Skin of body (tissue), 2 donors: ENCODE data around the gene NAGS. TPM values are rescaled to one million over a fixed set of nuclear protein-coding genes. Genes with fewer than 3 reads are reported as not detected.
"Not testable (repeated sequence)": the region's sequence is repeated elsewhere in the genome, so short reads cannot be mapped to it uniquely, and the experiment has no call there.

Experiments
- DNase-seq: peaks from one replicate; lab custom pipeline; 2025; lab: John Stamatoyannopoulos, UW
- total RNA-seq: library from RNA; depleted of rRNA; stranded (reverse); fragments of >200 nt; gene quantifications from one replicate; pipeline ENCODE4 v1.2.3, GENCODE V29; 2014

Gene NAGS
- total RNA-seq, 1 donor from 2014 or later = 0.49 TPM

- peak; percentile 86 for DNase-seq
Observed at GRCh38 chr17:44006598-44007345, 2.4 kb downstream of the NAGS start.

GRCh38 chr17:44007346-44008204 is 3.2 kb downstream of the NAGS start:
- DNase-seq = no peak

DNA sequence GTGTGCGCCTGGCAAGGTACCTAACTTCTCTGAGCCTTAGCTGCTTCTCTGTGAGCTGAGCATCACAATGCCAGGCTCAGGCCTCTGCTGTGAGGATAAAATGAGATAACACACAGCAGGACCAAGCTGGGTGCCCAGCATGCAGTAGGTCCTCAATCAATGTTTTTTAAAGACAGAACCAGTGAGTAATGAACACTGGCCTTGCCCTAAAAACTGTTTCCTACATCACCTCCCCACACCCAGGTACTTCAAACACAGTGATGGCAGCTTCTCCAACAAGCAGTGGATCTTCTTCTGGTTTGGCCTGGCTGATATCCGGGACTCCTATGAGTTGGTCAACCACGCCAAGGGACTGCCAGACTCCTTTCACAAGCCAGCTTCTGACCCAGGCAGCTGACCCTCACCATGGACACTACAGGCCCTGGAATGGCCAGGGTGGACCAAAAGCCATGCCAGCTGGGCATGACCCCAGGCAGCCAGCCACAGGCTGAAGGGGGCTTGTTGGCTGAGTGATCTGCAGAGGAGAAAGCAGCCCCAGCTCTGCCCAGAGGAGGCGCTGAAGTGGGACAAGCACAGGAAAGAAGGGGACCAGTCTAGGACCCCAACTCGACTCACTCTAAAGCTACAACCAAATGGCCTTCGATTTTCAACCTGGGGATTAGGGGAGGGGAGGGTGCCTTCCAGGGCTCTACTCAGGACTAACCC is 3.9 kb downstream of the NAGS start:
- DNase-seq = no peak

DNA sequence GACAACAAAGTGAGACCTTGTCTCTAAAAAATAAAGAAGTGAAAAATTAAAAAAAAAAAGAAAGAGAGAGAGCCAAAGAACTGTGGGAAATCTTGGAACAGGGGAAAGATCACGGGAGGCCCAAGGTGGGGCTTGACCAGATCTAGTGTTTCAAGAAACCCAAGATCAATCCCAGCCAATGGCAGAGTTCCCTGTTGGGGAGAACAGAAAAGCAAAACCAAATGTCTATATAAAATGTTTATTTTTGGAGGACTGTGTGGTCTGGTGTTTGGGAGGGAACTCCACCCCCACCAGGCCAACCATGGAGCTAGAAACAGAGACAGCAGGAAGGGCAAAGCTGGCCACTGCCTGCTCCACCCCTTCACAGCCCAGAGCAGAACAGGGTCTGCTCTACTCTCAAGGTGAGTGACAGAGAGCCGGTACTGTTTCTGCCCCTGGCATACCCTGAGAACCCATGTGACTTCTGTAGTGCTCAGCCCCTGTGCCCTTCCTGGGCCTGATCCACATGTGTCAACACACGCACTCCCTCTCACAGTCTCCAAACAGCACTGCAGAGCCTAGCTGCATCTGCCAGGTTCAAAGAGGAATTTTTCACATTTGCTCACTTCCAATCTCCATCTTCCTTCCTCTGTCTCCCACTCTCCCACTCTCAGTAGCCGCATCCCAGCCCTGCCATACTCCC is 6.7 kb downstream of the NAGS start:
- DNase-seq = no peak

GRCh38 chr17:44011876-44012275 is 7.5 kb downstream of the NAGS start:
- DNase-seq = no peak

GRCh38 chr17:44012391-44012790 is 8.0 kb downstream of the NAGS start:
- DNase-seq = no peak

DNA sequence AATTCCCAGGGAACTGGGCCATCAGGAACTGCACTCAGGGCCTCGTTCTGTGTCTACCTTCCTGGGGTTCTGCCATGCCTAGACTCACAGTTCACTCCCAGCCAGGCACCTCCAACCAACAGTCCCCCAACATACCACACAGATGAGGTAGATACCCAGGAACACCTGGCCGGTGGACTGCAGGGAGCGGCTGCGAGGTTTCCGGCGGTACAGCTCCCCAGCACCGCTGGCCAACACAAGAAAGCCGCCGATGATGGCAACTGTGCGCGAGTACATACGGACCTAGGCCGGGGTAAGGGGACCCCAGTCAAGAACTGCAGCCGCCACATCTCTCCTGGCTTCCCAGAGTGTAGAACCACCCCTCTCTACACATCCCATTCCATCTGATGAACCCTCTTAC is 8.5 kb downstream of the NAGS start:
- DNase-seq = no peak

- no peak for DNase-seq
Observed at GRCh38 chr17:44014133-44014436, 9.7 kb downstream of the NAGS start.

GRCh38 chr17:44014437-44015172 is 10.2 kb downstream of the NAGS start, which contains the start of gene TMEM101:
TSS of gene TMEM101 (minus strand) at chr17:44014963. CDS start at chr17:44014952, 11 bp downstream.
- DNase-seq = peak; percentile 93

GRCh38 chr17:44021227-44021626 is 16.8 kb downstream of the NAGS start:
- not testable (repeated sequence) for DNase-seq

DNA sequence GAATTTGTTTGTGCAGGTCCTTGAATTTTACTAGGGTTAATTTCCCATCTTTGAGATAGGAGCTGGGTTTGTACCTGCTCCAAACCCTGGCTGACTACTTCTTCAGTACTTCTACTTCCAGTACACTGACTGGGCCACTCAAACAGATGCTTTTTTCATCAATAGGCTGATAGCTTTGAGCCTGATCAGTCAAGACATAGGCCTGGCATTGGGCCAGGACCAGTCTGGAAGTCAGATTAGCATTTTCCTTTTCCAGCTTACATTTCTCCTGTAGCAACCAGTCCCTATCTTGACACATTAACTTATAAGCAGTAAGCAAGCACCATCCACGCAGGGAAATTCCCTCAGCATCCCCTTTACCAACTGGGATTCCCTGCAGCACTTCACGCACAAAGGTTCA is 17.8 kb downstream of the NAGS start:
- no peak for DNase-seq

GRCh38 chr17:44023545-44024270 is 19.3 kb downstream of the NAGS start:
- DNase-seq = no peak

GRCh38 chr17:44024271-44024663 is 19.8 kb downstream of the NAGS start:
- no peak for DNase-seq

- no peak for DNase-seq
Observed at GRCh38 chr17:44024853-44025252, 20.4 kb downstream of the NAGS start.

DNA sequence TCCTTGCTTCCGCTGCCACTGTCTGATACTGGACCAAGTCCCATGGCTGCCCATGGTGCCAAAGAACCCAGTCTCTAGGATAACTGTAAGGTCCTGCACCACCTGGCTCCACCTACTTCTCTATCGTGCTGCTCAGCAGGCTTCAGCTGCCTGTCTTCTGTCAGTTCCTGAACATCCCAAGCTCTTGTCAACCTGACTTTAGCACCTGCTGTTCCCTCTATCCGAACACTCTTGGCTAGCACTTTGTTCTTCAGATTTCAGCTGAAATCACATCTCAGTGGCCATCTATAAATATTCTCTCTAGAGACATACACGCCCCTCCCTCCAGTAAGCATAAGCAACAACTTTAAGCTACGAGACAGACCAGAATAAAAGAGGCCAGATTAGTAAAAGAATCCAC is 25.3 kb downstream of the NAGS start:
- no peak for DNase-seq

- DNase-seq = no peak
Observed at GRCh38 chr17:44030482-44030881, 26.1 kb downstream of the NAGS start.

DNA sequence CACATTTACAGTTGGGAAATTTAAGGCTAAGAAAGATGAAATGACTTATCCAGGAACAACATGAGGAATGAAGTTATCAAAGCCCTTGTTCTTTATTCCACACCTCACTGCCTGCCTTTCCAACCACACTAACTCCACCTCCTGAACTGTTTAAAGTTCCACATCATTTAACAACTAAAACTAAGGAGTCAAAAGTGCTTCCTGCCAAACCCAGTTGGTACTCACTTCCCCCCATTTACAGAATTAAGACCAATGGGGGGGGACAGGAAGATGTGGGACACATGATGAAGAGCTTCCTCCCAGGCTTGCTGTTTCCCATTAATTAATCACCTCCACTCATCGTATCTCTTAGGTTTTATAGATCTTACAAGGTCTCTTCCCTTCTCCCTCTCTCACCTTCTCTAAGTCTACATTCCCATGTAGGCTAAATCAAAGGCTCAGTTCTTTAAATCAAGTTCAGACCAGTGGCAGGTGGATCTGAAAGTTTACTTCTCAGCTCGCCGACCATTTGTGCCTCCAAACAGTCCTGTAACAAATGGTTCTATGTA is 29.5 kb downstream of the NAGS start:
- DNase-seq = no peak

GRCh38 chr17:44034688-44035087 is 30.3 kb downstream of the NAGS start:
- not testable (repeated sequence) for DNase-seq

DNA sequence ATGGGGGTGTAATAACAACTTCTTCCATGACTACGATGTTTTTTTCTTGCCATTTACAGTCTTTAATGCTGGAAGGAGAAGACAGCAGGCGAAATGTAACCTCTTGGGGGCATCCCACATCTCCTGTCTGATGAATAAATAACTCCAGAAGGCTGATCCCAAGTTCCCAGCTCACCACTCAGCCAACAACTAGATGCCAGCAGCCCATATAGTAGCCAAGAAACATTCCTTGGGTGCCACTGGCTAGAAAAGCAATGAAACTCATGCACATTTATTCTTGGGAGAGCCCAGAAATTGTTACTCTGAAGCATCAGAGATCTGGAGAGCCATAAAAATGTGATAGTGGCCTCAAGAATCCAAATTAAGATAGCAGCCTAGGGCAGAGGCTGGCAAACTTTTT is 33.0 kb downstream of the NAGS start:
- no peak for DNase-seq

GRCh38 chr17:44038604-44039011 is 34.2 kb downstream of the NAGS start:
- no peak for DNase-seq
